GM21360 (cell line): ENCODE measurements around the gene ITM2C.
A peak's percentile ranks its signal among the peaks of the same experiment; 100 is the strongest.

Experiments
- ATAC-seq: cut with Tn5 transposase; IDR thresholded peaks from one replicate; pipeline ENCODE4 v1.9.1; 2021; ENCODE audit warnings: mild to moderate bottlenecking, moderate library complexity; ENCODE audit not compliant: unreplicated experiment

The ITM2C gene

DNA sequence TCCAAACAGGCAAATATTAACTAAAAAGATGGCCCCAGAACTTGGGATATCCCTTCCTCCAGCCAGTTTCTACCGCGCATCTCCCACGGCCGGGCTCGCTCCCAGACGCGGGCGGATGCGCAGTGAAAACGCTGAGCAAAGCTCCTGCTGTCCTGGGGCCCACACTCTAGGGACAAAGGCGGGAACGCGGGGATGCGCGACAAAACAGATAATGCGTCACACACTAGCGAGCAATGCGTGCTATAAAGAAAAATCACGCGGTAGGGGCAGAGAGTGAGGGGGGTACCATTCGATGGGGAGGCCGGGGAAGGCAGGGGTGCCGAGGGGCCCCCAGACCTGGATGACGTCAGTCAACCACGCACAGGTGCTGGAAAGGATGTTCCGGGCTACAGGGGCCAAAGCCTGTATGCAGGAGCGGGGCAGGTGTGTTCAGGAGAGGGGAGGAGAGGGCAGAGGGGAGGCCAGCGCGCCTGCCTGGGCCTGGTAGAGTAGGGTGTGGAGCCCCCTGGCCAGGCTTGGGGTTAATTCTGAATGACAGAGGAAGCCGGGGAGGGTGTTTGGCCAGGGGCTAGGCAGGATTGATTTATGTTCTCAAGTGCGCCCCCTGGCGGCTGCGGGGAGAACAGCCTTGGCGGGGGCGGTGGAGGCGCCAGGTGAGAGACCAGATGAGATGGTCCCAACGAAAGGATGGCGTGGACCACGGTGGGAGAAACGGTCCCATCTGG is 14.9 kb upstream of the ITM2C start:
- peak; percentile 49 for ATAC-seq

DNA sequence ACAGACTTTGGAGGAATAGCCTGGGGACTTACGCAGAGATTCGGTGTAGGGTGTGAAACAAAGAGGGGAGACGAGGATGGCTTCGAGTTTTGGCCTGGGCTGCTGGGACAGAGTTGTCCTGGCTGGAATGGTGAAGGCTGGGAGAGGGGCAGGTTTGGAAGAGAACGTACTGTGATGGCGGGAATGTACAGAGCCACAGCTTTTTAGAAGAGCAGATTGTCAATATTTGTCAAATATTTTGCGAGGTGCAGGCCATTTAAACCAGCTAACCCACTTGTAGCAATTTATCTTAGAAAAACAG is 14.4 kb upstream of the ITM2C start:
- ATAC-seq, result no peak

DNA sequence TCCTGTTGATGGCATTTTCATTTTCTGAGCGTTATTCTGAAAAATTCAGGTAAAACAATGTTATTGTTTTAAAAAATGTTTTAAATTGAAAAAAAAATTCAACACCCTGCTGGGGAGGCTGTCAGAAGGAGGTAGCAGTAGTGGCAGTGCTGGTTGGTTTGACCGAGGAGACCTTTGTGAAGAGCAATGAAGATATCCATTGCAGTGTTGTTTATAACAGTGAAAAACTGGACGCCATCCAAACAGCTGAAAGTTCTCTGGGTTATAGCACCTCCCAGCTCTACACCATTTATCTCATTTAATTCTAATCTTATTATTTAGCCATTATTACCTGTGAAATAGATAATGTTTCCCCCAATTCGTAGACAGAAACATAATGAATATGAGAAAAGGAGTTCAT is 12.6 kb upstream of the ITM2C start:
- no peak for ATAC-seq

DNA sequence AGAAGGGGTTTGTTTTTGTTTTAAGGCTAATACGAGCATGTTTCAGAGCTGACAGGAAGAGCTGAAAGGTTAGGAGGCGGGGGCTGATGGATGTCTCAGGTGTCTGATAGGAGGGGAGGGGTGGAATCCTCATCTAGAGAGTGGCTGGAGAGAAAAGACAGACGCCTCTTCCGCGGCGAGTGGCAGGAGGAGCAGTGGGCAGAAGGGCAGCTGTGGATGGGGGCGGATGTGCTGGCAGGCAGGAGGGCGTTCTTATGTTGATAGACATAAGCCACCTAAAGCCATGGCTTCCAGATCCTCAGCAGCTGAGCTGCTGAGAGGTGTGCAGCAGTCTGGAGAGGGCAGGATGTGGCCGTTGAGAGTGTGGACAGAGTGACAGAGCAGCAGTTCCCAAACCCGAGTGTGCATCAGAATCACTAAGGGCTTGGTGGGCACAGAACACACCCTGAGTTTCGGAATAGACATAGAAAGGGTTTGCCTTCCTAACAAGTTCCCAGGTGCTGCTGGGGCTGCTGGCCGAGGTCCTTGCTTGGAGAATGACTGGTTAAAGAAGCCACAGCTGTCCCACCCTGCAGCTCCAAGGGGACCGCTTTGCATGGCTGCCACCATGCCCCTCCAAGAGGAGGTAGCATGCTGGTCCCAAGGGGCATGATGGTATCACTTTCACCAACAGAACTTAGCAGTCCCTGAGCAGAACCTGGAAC is 3.0 kb upstream of the ITM2C start:
- ATAC-seq, result no peak

DNA sequence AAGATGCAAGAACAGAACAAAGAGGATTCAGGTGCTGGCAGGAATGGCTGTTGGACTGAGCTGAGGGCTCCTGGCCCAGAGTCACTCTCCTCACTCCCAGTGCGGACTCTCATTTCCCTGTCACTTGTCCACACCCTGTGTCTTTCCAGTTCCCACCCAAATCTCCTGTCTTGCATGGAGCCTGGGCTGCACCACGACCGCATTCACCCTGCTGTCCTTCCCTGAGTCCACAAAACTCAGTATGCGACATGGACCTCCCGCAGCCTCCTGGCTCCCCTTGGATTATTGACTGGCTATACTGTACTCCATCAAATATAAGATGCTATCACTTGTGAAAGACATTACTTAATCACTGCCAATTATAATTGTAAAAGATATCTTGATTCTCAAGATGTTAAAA is 2.5 kb upstream of the ITM2C start:
- no peak for ATAC-seq

DNA sequence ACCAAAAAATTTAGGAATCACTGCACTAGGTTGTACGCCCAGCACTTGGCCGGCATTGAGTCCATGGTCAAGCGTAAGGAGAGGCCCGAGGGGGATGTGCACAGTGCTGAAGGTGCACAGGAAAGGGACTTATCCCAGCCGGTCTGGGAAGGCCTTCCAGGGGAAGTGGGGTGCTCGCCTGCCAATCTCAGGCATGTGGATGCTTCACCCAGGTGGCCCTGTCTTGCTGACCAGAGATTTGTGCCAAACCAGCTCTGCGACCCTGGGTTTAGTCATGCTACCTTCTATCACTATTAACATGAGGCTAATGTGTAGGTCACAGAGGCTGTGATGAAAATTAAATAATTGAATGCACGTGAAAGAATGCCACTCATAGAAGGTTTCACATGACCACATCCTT is 1.7 kb upstream of the ITM2C start:
- no peak for ATAC-seq

DNA sequence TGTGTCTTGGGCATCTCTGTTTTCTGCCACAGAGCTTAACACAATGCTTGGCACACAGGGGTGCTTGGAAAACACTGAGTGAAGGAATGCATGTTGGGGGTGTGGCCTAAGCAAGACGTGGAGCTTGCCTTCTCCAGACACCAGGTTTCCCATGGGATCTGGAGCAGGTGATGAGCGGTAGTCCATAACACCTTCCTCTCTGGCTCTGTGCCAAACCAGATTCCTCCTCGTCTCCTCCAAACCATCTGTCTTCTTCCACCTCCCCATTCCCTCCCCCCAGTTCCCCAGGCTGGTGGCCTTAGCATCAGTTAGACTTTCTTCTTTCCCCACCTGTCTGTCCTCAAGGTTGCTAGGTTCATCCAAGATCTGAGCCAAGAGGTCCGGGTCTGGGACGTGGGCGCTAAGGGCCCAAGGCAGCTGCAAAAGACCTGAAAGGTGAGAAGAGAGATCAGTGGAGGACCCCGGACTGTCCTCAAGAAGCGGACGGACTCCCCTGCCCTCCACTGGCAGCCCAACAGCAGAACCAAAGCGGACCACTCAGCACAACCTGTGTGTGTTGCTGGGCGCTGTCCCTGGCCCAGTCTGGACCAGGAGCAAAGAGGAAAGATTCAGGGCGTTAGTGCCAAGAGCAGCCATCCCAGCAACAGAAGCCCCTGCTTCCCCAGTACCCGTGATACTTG is 1.2 kb upstream of the ITM2C start:
- no peak for ATAC-seq

DNA sequence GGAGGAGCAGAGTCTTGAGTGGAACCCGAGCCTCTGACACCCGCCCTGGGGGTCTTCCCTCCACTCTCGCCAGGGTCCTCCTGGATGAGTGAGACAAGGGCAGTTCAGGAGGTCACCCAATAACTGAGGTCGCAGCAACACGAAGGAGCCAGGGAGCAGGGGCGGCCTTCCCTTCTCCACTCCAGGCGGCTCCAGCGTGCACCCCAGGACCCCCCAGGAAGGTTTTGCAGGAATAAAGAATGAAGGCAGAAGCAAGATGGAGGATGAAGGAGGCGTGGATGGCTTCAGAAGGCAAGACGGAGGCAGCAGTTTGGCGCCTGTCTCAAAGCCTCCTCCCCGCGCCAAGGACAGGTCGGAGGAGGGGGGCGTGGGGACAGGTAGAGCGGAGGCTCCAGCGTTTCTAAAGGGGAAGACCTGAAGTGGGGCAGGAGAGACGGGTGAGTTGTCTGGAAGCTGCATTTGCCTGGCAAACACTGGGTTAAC is 579 bp upstream of the ITM2C start:
- no peak for ATAC-seq

DNA sequence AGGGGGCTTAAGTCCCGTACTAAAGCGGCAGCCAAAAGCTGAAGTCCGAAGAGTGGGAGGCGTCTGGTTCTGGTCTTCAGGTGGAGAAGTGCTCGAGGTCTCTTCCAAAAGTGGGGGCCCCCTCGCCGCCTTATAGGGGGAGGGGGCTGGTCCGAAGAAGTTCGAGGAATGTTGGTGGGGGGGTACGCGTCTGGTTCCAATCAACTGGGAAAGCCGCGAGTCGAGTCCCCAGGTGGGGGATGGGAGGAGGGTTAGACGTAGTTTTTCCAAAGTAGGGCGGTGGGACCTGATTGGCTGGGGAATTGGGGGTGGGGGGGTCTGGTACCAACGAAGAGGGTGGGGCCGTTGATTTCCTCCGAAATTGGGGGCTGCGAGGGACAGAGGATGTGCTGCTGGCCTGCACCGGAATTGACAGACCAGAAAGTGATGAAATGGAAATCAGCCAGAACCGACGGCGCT is 594 bp downstream of the ITM2C start:
- ATAC-seq, result no peak

DNA sequence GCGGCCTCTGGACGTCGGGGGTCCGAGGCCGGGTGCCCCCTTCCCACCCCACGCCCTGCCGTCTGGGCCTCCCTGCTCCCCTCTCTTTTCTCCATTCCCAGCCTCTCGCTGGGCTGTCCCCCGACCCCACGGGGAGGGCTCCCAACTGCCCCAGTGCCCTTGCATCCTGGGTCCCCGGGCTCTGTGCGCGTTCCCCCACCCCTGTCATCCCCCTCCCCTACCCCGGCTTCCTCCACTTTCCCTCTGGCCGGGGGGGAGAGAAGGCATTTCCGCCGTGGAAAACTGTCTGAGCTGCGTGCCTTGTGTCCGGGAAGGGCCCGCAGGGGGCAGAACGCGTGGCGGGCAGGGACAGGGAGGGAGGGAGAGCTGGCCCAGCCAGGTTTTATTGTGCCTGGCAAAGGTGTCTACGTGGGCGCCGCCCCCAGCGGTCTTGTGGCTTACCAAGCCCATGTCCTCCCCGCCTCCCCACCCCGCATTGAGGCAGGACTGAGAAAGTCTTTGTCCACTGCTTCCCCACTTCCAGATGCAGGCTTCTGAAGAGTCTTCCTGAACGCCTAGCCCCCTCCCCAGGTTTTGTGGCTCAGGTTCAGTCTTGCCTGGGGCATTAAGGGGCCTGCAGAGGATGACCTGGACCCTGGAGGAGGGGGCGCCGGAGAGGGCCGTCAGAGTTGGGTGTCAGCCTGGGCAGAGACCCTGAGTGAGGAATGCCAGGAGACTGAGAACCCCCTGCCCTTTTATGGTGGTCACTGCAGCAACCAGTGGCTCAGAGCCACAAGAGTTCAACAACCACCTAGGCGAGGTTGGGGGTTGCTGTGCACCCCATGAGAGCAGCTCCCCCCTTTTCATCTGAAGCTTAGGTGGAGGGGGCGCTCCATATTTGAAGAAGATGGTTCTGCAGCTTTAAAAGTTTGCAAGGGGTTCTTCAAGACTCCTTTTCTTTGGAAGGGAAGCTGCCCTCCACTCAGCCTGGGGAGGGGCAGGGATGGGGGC is 1.3 kb downstream of the ITM2C start:
- ATAC-seq, result no peak

DNA sequence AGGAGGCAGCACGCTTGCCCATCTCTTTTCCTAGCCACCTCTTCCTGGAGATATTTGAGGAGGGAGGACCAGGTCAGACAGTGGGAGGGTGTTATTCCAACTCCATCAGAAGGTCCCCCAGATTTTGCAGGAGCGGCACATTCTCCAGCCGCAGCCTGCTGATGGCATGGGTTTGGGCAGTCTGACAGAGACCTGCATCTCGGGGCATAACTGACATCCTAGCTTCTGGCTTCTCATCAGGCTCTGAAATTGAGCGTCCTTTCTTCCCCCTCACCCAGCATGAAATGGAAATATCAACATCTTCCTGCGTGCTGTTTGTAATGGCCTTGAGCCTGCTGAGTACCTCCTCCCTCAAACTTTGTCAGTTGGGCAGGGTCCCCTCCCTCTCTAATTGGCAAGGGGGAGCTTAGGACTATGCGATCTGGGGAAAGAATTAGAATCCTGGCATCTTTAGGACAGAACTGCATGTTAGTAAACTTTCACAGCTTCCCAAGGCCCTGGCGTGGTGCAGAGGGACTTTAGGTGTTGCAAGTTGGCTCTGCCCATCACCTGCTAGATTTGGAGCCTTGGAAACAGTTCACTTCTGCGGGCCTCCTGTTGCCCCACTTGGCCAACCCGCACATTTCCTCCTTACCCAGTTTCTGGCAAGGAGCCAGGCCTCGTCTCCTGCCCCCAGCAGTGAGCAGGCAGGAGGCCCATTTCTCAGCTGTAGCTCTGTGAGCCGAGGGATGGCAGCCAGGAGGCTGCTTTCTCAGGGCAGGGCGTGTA is 2.2 kb downstream of the ITM2C start:
- ATAC-seq, result no peak

DNA sequence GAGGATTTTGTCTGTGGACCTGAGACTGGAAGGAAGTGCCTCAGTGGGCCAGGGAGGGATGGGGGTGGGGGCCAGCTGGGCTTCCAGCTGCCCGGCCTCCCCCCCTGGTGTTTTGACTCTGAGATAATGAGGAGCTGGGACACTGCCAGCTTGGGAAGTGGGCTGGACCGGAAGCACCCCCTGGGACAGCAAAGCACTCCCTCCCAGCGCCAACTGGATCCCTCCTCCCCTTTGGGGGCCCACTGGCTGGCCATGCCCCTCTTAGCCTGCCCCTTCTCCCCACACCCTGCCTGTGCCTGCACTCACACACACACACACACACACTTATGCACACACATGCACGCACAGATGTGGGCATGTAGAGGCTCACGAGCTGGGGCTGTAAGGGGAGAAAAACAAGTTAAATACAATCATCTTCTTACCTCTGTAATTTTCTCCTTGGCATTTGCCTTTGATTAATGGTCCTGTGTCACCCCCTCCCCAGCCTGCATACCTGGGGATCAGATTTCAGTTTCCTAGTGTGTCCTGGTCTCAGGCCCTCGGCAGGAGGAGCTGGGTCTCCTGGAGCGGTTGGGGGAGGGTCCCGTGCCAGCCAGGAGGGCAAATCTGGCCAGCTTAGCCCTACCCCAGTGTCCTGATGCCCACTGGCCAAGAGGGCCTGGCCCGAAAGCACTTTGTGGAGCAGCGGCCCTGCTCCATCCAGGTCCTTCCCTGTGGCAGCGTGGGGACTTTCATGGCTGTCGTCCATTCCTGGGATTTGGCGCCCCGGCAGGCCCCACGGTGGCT is 3.6 kb downstream of the ITM2C start:
- ATAC-seq, result no peak

DNA sequence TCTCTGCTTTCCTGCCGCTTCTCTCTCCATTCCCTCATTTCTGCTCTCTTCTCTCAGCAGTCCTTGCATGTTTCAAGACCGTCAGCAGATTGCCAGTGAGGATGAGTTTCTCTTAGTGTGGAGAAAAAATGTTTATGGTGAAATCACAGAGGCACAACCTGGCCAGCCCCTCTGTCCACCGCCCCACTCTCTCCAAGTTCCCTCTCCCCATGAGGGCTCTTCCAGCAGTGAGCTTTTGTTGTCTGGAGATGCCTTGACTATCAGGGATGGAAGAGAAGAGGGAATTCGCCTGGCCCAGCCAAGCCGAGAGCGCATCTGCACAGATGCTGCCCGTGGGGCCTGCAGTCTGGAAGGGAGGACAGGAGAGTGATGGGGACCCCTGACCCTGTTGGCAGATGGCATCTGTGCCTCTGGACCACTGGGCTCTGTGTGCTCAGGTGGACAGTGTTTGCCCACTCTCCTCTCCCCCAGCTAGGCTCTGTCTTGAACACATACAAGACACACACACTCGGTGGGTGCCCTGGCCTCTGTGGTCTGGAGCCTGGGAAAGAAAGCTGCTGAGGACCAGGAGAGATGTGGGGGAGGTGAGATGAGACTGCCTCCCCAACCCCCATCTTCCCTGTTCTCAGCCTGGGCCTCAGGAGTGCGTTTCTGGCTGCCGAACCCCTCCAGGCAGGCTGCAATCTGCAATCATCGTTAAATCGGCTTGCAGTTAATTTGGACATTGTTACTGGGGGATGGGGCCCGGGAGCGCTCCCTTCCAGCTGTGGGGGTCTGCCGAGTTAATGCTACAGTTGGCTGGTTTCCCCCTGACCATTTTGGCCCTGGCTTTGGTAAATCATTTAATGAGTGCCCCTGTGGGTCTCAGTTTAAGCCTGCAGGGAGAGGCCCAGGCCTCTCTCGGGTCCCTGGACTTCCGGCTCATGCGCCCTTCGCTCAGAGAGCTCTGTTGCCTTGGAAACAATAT is 4.5 kb downstream of the ITM2C start:
- ATAC-seq, result no peak

DNA sequence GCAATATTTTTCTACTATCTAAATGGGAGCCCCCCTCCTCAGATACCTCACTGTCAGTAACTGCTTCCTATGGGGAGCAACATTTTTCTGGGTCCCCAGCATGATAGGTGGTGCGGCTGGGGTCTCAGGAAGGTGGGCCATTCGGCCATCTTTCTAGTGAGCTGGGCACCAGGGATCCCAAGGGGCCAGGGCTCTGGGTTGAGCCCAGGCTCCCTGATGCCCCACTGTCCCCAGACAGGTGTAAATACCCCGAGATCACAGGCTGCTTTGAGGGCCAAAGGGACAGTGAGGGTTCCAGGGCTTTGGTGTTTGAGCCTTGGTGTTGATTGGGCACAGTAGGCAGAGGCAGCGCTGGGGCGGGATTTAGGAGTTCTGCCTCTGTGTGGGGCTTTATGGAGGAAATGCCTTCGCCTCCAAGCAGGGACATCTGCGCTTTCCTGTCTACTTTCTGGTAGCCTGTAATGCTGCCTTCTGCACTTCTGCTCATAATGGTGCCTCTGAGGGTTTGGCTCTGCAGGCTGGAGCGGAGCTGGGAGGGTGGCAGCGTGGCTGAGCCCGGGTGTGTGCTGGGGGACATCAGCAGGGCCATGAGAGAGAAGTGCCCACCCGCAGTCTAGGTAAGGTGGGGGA is 5.3 kb downstream of the ITM2C start:
- ATAC-seq, result no peak

DNA sequence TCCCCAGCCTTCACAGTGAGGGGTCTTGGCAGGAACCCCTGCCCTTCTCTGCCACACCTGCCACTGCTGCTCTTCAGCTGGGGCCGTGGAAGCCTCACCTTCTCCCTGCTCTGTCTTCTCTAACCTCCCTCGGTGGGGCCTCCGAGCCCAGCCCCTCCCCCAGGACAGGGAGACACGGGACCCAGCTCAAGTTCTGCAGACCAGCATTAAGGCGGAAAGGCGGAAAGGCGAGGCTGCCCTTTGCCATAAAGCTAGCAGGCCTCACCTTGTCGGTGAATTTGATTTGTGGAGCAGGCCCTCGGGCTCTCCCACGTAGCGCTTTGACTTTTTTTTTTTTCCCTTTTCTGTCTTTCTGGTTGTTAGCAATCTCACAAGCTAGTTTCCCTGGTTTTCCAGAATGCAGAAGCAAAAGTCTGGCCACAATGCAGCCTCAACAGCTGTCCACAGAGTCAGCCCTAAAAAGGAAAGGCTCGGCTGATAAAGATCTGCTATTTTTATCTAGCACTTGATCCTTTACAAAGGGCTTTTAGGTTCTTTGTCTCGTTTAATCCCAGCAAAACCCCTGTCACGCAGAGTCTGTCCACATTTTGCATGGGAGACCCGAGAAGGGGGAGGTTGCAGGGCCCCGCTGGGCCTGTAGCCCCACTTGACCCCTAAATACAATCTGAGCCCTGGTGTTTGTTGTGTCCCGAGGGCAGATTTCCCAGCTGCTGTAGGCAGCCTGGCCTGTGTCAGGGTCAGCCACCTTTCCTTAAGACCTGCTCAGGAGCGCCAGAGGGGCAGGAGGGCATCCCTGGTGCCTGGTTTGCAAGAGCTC is 6.0 kb downstream of the ITM2C start:
- ATAC-seq, result no peak

DNA sequence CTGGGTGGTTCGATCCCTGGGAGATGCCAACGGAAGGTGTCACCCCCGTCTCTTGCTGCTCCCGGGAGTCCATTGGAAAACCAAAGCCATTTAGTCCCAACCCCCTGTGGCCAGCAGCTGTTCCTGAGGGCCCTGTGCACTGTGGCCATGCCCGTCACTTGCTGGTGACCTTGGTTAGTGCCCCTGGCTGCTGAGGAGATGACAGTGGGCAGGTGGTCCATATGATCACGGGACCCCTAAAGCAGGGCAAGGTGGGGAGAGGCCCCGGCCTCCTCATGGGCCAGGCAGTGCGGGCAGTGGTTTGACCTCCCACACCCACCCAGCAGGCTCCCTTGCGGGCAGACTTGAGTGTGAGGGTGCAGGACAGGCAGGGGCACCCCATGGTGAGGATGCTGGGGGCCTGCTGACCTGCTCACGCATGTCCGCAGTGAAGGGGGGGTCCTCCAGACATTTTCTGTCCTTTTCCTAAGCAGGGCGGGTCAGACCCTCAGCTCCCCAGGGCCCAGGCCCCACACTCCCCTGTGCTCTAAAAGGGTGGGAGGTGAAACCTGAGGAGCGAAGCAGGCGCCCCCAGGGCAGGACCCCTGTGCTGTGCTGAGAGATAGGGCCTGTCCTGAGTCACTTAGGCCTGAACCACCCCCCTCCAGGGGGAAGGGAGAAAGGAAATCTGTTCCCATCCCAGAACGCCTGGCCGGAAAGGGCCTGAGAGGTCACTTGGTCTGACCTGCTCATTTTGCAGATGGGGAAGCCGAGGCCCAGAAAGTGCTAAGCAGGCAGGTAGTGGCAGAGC is 6.8 kb downstream of the ITM2C start:
- no peak for ATAC-seq
